ENCODE measurements around the gene DCAKD.

Gene DCAKD

GRCh38 chr17:45035848-45036247 is 15.6 kb downstream of the DCAKD start:
- H3K36me3 ChIP-seq (replicated peaks in 1 of 2; ENCODE audit: control insufficient read depth in 2 of 2, insufficient read depth in 2 of 2, low read length in 2 of 2): peaks cover 26 to 69% of the 10 kb centered on the region in 2 donors
- H2BK5ac ChIP-seq (ENCODE audit: low read length): peak overlapping the region; percentile 46
- no peak overlapping the region for H3K23ac ChIP-seq (ENCODE audit: low read depth, low read length, poor library complexity)
- H3K9ac ChIP-seq (ENCODE audit: low read depth, low read length, poor library complexity): no peak overlapping the region
- H2BK12ac ChIP-seq (ENCODE audit: low read length): no peak overlapping the region
- WGBS, 2 donors (ENCODE audit: extremely low coverage in 2 of 2, insufficient read length in 2 of 2, insufficient replicate concordance in 1 of 2): no CpG with 5 or more reads among the region's 14 CpGs
- no peak overlapping the region for H2AK5ac ChIP-seq (ENCODE audit: low read depth, low read length)
- no peak overlapping the region for H3K4ac ChIP-seq (ENCODE audit: low read length)
- no peak overlapping the region for H3K14ac ChIP-seq (ENCODE audit: low read length)
- H4K8ac ChIP-seq (ENCODE audit: low read depth, low read length): no peak overlapping the region
- H3K9me3 ChIP-seq (replicated peaks in 1 of 2; ENCODE audit: control insufficient read depth in 2 of 2, insufficient read depth in 1 of 2, low read depth in 1 of 2, low read length in 2 of 2): no peaks in the 10 kb centered on the region
- no peak overlapping the region for H3K18ac ChIP-seq (ENCODE audit: low read length)
- H3K27ac ChIP-seq (replicated peaks; ENCODE audit: low read length): no peak overlapping the region
- H3K27me3 ChIP-seq (ENCODE audit: control insufficient read depth in 3 of 3, insufficient read depth in 3 of 3, low read depth in 1 of 3, low read length in 3 of 3): no peaks in the 10 kb centered on the region
- H2BK120ac ChIP-seq (ENCODE audit: low read depth, low read length): no peak overlapping the region
- no peak overlapping the region for H3K4me3 ChIP-seq (ENCODE audit: low read length in 2 of 2)
- no peak overlapping the region for H2BK15ac ChIP-seq (ENCODE audit: low read length)
- no peak overlapping the region for H4K91ac ChIP-seq (ENCODE audit: low read depth, low read length, poor library complexity)
- H3K4me2 ChIP-seq (ENCODE audit: insufficient read depth, low read length, poor library complexity, severe bottlenecking): no peak overlapping the region
- H2AFZ ChIP-seq (ENCODE audit: low read length): no peak overlapping the region
- no peaks in the 10 kb centered on the region for H3K79me1 ChIP-seq (ENCODE audit: low read depth, low read length)
- DNase-seq (ENCODE audit: low spot score): no peak
- peaks cover 3 to 5% of the 10 kb centered on the region in 2 donors for H3K4me1 ChIP-seq (ENCODE audit: control insufficient read depth in 2 of 2, insufficient read depth in 1 of 2, low read depth in 1 of 2, low read length in 2 of 2)

GRCh38 chr17:45034599-45034998 is 16.8 kb downstream of the DCAKD start:
- H3K14ac ChIP-seq (ENCODE audit: low read length): no peak overlapping the region
- H3K27me3 ChIP-seq (ENCODE audit: control insufficient read depth in 3 of 3, insufficient read depth in 3 of 3, low read depth in 1 of 3, low read length in 3 of 3): no peaks in the 10 kb centered on the region
- no peak overlapping the region for H2BK15ac ChIP-seq (ENCODE audit: low read length)
- no peak overlapping the region for H3K9ac ChIP-seq (ENCODE audit: low read depth, low read length, poor library complexity)
- H3K36me3 ChIP-seq (replicated peaks in 1 of 2; ENCODE audit: control insufficient read depth in 2 of 2, insufficient read depth in 2 of 2, low read length in 2 of 2): peaks cover 37 to 81% of the 10 kb centered on the region in 2 donors
- no CpG with 5 or more reads among the region's 14 CpGs for WGBS, 2 donors (ENCODE audit: extremely low coverage in 2 of 2, insufficient read length in 2 of 2, insufficient replicate concordance in 1 of 2)
- H3K4me3 ChIP-seq (ENCODE audit: low read length in 2 of 2): peak overlapping the region in 1 of 2 donors; percentile 18
- H2BK5ac ChIP-seq (ENCODE audit: low read length): no peak overlapping the region
- no peak overlapping the region for H2AFZ ChIP-seq (ENCODE audit: low read length)
- H2BK12ac ChIP-seq (ENCODE audit: low read length): no peak overlapping the region
- DNase-seq (ENCODE audit: low spot score): no peak
- H3K4me2 ChIP-seq (ENCODE audit: insufficient read depth, low read length, poor library complexity, severe bottlenecking): no peak overlapping the region
- H4K91ac ChIP-seq (ENCODE audit: low read depth, low read length, poor library complexity): no peak overlapping the region
- no peak overlapping the region for H2BK120ac ChIP-seq (ENCODE audit: low read depth, low read length)
- peaks cover 0 to 2% of the 10 kb centered on the region in 2 donors for H3K4me1 ChIP-seq (ENCODE audit: control insufficient read depth in 2 of 2, insufficient read depth in 1 of 2, low read depth in 1 of 2, low read length in 2 of 2)
- no peaks in the 10 kb centered on the region for H3K79me1 ChIP-seq (ENCODE audit: low read depth, low read length)
- H4K8ac ChIP-seq (ENCODE audit: low read depth, low read length): no peak overlapping the region
- H3K4ac ChIP-seq (ENCODE audit: low read length): no peak overlapping the region
- H2AK5ac ChIP-seq (ENCODE audit: low read depth, low read length): no peak overlapping the region
- H3K18ac ChIP-seq (ENCODE audit: low read length): no peak overlapping the region
- no peak overlapping the region for H3K27ac ChIP-seq (replicated peaks; ENCODE audit: low read length)
- H3K9me3 ChIP-seq (replicated peaks in 1 of 2; ENCODE audit: control insufficient read depth in 2 of 2, insufficient read depth in 1 of 2, low read depth in 1 of 2, low read length in 2 of 2): no peaks in the 10 kb centered on the region
- H3K23ac ChIP-seq (ENCODE audit: low read depth, low read length, poor library complexity): no peak overlapping the region

GRCh38 chr17:45032174-45032541 is 19.3 kb downstream of the DCAKD start:
- H3K14ac ChIP-seq (ENCODE audit: low read length): no peak overlapping the region
- H4K8ac ChIP-seq (ENCODE audit: low read depth, low read length): no peak overlapping the region
- no peak overlapping the region for H2AFZ ChIP-seq (ENCODE audit: low read length)
- H3K23ac ChIP-seq (ENCODE audit: low read depth, low read length, poor library complexity): peak overlapping the region; percentile 10
- no peak overlapping the region for H2BK12ac ChIP-seq (ENCODE audit: low read length)
- no peak overlapping the region for H3K9ac ChIP-seq (ENCODE audit: low read depth, low read length, poor library complexity)
- no peaks in the 10 kb centered on the region for H3K9me3 ChIP-seq (replicated peaks in 1 of 2; ENCODE audit: control insufficient read depth in 2 of 2, insufficient read depth in 1 of 2, low read depth in 1 of 2, low read length in 2 of 2)
- H2BK15ac ChIP-seq (ENCODE audit: low read length): no peak overlapping the region
- DNase-seq (ENCODE audit: low spot score): no peak
- no peak overlapping the region for H3K18ac ChIP-seq (ENCODE audit: low read length)
- no CpG with 5 or more reads among the region's 9 CpGs for WGBS, 2 donors (ENCODE audit: extremely low coverage in 2 of 2, insufficient read length in 2 of 2, insufficient replicate concordance in 1 of 2)
- no peak overlapping the region for H2AK5ac ChIP-seq (ENCODE audit: low read depth, low read length)
- no peak overlapping the region for H4K91ac ChIP-seq (ENCODE audit: low read depth, low read length, poor library complexity)
- peaks cover 42 to 89% of the 10 kb centered on the region in 2 donors for H3K36me3 ChIP-seq (replicated peaks in 1 of 2; ENCODE audit: control insufficient read depth in 2 of 2, insufficient read depth in 2 of 2, low read length in 2 of 2)
- H3K4ac ChIP-seq (ENCODE audit: low read length): peak overlapping the region; percentile 17
- H3K27ac ChIP-seq (replicated peaks; ENCODE audit: low read length): no peak overlapping the region
- H3K27me3 ChIP-seq (ENCODE audit: control insufficient read depth in 3 of 3, insufficient read depth in 3 of 3, low read depth in 1 of 3, low read length in 3 of 3): no peaks in the 10 kb centered on the region
- no peak overlapping the region for H3K4me2 ChIP-seq (ENCODE audit: insufficient read depth, low read length, poor library complexity, severe bottlenecking)
- H3K4me1 ChIP-seq (ENCODE audit: control insufficient read depth in 2 of 2, insufficient read depth in 1 of 2, low read depth in 1 of 2, low read length in 2 of 2): no peaks in the 10 kb centered on the region
- no peak overlapping the region for H3K4me3 ChIP-seq (ENCODE audit: low read length in 2 of 2)
- no peak overlapping the region for H2BK120ac ChIP-seq (ENCODE audit: low read depth, low read length)
- no peaks in the 10 kb centered on the region for H3K79me1 ChIP-seq (ENCODE audit: low read depth, low read length)
- H2BK5ac ChIP-seq (ENCODE audit: low read length): no peak overlapping the region

GRCh38 chr17:45031231-45032173 is 19.9 kb downstream of the DCAKD start:
- Histone ChIP-seq H3K4me2 (ENCODE audit: insufficient read depth, low read length, poor library complexity, severe bottlenecking) (no peak overlapping the region), H3K36me3 (replicated peaks in 1 of 2; ENCODE audit: control insufficient read depth in 2 of 2, insufficient read depth in 2 of 2, low read length in 2 of 2) (peaks cover 42 to 90% of the 10 kb centered on the region in 2 donors), H2AK5ac (ENCODE audit: low read depth, low read length) (no peak overlapping the region), H3K27me3 (ENCODE audit: control insufficient read depth in 3 of 3, insufficient read depth in 3 of 3, low read depth in 1 of 3, low read length in 3 of 3) (no peaks in the 10 kb centered on the region), H3K9me3 (replicated peaks in 1 of 2; ENCODE audit: control insufficient read depth in 2 of 2, insufficient read depth in 1 of 2, low read depth in 1 of 2, low read length in 2 of 2) (no peaks in the 10 kb centered on the region), H2BK12ac (ENCODE audit: low read length) (no peak overlapping the region), H4K8ac (ENCODE audit: low read depth, low read length) (no peak overlapping the region), H2BK15ac (ENCODE audit: low read length) (no peak overlapping the region), H3K4ac (ENCODE audit: low read length) (peak overlapping the region; percentile 17), H4K91ac (ENCODE audit: low read depth, low read length, poor library complexity) (no peak overlapping the region), H3K23ac (ENCODE audit: low read depth, low read length, poor library complexity) (no peak overlapping the region), H3K27ac (replicated peaks; ENCODE audit: low read length) (no peak overlapping the region), H2AFZ (ENCODE audit: low read length) (no peak overlapping the region), H2BK5ac (ENCODE audit: low read length) (no peak overlapping the region), H3K9ac (ENCODE audit: low read depth, low read length, poor library complexity) (no peak overlapping the region), H3K4me1 (ENCODE audit: control insufficient read depth in 2 of 2, insufficient read depth in 1 of 2, low read depth in 1 of 2, low read length in 2 of 2) (no peaks in the 10 kb centered on the region), H2BK120ac (ENCODE audit: low read depth, low read length) (no peak overlapping the region), H3K14ac (ENCODE audit: low read length) (no peak overlapping the region), H3K79me1 (ENCODE audit: low read depth, low read length) (no peaks in the 10 kb centered on the region), H3K4me3 (ENCODE audit: low read length in 2 of 2) (no peak overlapping the region), H3K18ac (ENCODE audit: low read length) (no peak overlapping the region)
- no CpG with 5 or more reads among the region's 14 CpGs for WGBS, 2 donors (ENCODE audit: extremely low coverage in 2 of 2, insufficient read length in 2 of 2, insufficient replicate concordance in 1 of 2)
- DNase-seq (ENCODE audit: low spot score): no peak

Data from neuronal stem cell (in vitro differentiated cells).